Stimulated activated CD4-positive, alpha-beta T cell treated with anti-CD3 and anti-CD28 coated beads, Interleukin-12 subunit alpha, Interleukin-12 subunit beta, amount 100 ng/mL, for 24 hours (primary cell): ENCODE data around the gene SLC44A5.
"Not testable (repeated sequence)": the region's sequence is repeated elsewhere in the genome, so short reads cannot be mapped to it uniquely, and the experiment has no call there.

Experiments used
- DNase-seq, 2 experiments: peaks; one replicate each; pipeline ENCODE4 v3.0.0-alpha.2; 2020; ENCODE audit warnings: low read depth in 2 of 2

The SLC44A5 gene

DNA sequence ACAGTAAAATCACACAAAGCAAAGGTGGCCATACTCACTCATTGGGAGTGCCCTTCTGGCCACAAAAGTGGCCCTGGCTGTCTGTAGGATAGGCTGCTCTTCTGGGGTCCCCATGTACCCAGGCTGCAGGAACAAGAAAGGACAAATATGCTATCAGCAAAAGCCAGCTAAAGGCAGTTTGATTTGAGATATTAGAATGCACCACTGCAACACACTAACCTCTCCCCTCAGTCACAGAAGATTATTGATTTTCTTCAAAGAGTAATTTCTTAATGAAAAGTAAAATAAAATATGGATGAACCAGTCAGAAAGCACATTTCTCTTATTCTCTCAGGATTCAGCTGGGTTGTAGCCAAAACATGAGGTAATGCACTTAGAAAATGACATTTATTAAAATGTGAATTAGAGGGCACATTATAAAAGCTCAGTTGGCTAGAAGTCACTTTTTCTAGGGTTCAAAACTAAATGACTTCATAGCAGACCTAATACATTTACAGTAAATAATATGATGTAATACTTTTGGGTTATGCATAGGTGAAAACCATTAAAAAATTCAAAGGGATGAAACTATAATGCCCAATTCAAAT, 335.9 kb downstream of the SLC44A5 start:
- no peak for DNase-seq

DNA sequence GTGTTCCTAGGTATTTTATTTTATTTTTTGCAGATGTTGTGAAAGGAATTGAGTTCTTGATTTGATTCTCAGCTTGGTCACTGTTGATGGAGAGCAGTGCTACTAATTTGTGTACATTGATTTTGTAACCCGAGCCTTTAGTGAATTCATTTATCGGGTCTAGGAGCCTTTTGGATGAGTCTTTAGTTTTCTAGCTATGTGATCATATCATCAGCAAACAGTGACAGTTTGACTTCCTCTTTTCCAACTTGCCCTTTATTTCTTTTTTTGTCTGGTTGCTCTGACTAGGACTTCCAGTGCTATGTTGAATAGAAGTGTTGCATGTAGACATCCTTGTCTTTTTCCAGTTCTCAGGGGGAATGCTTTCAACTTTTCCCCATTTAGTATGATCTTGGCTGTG, 337.8 kb downstream of the SLC44A5 start:
- no peak for DNase-seq

DNA sequence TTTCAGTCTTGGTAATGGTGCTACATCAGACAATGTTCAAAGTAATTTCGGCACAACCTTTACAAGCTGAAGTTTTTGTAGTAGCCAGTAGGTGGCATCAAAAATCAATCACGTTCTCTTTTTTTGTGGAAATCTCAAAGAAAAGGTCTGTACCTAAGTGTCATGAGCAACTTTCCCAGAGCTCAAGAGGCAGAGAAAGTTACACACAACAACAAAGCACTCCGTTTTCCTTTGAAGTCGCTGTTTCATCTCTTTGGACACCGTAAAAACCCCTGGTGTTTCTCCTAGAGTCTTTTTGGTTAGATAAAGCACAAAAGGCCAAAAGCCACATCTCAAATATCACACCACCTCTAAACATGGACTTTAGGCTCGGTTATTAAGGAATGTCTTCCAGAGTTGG, 345.1 kb downstream of the SLC44A5 start:
- DNase-seq, result no peak

DNA sequence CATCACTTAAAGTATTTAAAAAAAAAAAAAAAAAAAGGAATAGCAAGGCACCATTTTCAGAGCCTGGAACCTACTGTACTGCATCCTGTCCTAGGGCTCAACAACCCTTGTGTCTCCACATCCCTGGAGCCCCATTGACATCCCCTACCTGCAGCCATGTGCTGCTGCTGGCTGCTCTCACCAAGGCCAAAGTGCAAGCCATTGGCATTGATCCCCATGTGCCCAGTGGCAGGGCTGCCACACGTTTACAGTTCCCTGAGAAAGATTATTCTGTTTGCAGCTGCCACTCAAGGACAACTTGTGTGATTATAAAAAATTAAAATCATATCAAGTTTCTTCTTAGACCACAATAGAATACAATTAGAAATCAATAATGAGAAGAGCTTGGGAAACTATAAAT, 346.8 kb downstream of the SLC44A5 start:
- no peak for DNase-seq

DNA sequence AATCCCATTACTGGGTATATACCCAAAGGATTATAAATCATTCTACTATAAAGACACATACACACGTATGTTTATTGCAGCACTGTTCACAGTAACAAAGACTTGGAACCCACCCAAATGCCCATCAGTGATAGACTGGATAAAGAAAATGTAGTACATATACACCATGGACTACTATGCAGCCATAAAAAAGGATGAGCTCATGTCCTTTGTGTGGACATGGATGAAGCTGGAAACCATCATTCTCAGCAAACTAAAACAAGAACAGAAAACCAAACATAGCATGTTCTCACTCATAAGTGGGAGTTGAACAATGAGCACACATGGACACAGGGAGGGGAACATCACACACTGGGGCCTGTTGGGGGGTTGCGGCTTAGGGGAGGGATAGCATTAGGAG, 347.3 kb downstream of the SLC44A5 start:
- DNase-seq, result not testable (repeated sequence)

DNA sequence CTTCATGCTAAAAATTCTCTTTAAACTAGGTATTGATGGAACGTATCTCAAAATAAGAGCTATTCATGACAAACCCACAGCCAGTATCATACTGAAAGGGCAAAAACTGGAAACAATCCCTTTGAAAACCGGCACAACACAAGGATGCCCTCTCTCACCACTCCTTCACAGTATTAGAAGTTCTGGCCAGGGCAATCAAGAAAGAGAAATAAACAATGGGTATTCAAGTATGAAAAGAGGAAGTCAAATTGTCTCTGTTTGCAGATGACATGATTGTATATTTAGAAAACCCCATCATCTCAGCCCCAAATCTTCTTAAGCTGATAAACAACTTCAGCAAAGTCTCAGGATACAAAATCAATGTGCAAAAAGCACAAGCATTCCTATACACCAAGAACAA, 349.0 kb downstream of the SLC44A5 start:
- not testable (repeated sequence) for DNase-seq

DNA sequence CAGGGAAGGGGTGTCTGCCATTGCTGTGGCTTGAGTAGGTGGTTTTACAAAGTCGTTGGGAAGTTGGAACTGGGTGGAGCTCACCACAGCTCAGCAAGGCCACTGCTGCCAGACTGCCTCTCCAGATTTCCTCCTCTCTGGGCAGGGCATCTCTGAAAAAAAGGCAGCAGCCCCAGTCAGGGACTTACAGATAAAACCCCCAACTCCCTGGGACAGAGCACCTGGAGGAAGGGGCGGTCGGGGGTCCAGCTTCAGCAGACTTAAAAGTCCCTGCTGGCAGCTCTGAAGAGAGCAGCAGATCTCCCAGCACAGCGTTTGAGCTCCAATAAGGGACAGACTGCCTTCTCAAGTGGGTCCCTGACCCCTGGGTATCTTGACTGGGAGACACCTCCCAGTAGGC, 352.6 kb downstream of the SLC44A5 start:
- no peak for DNase-seq

DNA sequence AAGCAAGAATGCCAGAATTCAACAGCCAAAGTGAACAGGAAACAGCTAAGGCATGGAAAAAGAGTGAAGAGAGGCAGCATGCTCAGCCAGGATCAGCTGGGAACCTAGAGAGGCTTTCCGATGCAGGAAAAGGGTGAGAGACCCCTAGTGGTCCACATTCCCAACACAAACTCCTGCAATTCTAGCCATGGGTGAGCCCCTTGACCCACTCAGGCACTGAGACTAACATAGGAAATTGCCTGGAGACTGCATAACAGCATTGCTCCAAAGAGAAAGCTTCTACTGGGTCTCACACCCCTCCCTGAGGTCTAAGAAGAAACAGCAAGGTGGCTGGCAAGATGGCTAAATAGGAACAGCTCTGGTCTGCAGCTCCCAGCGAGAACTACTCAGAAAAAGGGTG, 353.5 kb downstream of the SLC44A5 start:
- no peak for DNase-seq

DNA sequence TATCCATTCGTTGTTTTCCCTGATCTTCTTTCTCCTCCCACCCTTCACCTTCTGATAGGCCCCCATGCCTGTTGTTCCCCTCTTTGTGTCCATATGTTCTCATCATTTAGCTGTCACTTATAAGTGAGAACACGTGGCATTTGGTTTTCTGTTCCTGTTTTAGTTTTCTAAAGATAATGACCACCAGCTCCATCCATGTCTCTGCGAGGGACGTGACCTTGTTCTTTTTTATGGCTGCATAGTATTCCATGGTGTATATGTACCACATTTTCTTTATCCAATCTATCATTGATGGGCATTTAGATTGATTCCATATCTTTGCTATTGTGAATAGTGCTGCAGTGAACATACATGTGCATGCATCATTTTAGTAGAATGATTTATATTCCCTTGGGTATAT, 360.8 kb downstream of the SLC44A5 start:
- DNase-seq, result not testable (repeated sequence)

DNA sequence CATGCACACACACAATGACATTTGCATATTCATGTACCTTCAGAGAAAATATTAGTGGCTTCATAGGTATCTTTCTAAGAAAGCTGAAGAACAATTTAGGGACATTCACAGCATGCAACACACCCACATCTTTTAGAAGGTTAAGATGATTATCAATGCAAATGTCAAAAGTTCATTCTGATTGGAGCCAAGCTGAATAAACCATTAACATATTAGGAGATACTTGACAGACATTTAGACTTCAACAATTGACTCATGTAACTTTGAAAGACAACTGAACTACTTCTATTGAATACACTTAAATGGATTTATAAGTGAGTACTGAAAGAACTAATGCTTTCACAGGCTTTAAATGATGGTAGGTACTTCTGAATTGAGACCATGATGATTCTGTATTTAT, 365.7 kb downstream of the SLC44A5 start:
- no peak for DNase-seq

DNA sequence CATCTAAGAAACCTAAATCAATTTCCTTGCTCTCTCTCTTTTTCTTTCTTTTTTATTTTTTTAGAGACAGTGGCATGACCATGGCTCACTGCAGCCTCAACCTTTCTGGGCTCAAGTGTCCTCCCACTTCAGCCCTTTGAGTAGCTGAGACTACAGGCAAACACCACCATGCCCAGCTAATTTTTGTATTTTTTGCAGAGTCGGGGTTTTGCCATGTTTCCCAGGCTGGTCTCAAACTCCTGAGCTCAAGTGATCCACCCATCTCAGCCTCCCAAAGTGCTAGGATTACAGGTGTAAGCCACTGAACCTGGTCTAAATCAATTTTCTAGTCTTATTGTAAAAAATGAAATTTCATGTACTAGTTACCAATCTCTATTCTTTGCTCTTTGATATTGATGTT, 367.8 kb downstream of the SLC44A5 start:
- no peak for DNase-seq

DNA sequence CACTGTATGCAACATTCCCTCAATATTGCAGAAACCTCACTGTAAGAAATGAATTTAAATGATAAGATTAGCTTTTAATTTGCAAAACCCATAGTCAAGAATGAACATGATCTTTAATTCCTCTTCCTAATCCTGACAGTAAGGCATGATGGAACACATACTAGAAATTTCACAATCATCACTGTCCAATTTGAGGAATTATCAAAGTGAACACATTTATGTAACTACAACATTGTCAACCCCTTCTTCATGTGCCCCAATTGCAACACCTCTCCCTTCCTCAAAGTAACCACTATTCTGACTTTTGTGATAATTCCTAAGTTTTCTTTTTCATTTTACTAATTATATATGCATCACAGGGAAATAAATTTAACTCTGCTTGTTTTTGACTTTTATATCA, 373.6 kb downstream of the SLC44A5 start:
- DNase-seq, result no peak

DNA sequence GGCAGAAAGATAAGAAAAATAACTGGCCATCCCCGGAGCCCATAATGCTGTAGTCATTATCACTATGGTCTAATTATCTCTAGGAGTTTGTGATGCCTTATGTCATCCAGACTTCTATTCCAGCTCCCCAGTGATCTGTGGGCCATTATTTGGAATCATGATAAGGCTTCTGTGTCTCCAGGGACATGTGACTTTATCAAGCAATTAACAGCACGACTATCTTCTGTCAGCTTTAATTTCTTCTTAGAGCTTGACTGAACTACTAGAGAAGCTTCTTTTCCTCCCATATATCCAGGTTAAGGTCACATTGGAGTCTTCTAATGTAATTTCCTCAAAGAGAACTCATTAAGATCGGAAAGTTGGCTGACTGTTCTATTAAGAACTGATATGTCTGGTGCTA, 376.4 kb downstream of the SLC44A5 start:
- DNase-seq, result no peak

DNA sequence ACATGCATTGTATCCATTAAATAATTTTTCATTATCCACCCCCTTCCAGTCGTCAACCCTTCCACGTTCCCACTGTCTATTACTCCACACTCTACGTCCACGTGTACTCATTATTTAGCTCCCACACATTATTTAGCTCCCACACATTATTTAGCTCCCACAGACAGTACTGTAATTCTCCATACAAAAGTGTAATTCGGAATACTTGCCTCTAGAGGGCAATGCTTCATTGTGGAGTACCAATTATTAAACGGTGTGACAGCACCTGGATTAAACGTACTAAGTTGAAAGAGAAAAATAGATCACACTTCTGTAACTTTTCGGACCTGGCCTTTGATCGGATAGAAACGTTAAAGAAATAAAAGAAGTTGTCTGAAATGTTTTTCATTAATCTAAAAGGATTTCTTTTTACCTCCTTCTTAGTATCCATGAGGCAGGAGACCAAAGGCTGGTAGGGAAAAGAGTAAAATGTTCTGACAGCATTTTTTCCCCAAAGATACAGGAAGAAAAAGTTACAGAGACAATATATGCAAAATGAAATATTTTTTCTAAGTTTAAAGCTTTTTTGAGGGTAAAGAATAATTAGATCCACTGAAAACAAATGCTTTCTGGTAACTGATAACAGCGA, 377.5 kb downstream of the SLC44A5 start:
- DNase-seq, result no peak

DNA sequence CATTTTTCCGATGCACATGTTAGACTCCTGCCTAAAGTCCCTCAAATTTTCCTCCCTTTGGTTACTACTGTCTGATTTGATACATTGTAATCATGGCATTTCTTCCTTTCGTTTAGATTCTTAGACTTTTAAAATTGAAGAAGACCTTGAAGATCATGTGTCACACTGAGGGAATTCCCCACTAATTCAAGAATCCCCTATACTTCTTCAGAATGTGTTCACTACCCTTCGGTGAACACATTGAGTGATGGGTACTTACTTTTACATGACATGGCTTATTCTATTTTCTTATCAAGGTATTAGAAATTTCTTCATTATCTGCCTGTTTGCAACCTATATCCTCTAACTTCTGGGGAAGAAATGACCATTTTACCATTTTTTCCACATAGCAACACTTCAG, 390.8 kb downstream of the SLC44A5 start:
- no peak for DNase-seq

DNA sequence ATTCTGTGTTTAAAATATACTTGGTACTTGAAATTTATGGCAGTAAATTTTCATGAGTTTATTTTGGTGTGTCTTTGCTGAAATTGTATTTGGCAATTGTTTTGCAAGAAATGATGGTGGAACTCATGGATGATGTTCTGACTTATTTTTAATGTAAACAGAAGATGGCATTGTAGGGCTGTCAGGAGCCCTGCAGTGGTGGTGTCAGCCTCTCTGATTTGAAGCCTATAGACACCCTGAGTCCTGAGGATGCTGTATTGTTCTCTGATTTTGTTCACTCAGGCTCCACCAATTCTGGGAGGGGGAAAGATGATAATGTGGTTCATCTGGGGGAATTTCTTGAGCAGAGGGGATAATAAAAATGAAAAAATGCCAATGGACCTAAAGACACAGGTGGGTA, 396.9 kb downstream of the SLC44A5 start:
- no peak for DNase-seq

DNA sequence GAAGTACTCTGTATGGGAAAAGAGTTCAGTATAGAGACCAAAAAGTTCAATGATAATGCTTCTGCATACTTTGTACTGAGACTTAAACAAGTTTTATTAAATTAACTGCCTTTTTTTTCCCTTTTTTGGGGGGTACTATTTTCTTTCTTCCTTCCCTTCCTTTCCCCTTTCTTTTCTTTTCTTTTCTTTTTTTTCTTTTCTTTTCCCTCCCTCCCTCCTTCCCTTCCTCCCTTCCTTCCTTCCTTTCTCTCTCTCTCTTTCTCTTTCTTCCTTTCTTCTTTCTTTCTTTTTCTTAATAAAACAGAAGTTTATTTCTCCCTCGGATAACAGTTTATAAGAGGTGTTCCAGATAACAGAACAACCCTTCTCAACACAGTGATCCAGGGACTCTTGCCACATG, 399.3 kb downstream of the SLC44A5 start:
- DNase-seq, result no peak

DNA sequence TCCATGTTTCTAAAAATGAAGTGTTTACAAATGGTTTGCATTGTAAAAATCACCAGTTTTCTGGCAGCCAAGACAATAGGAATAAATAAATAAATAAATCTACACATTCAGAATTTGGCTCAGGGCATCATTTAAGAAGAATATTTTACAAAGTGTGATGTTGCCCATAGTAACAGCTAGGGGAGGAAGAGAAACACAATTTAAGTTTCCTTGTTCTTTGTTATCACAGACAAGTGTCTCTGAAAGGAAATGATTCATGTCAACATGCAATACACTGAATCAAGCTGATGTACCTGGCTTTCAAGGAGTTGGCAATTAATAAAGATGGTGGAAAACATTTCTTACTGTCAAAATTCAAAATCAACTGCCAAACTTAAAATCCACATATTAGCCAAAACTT, 402.1 kb downstream of the SLC44A5 start:
- DNase-seq, result no peak

DNA sequence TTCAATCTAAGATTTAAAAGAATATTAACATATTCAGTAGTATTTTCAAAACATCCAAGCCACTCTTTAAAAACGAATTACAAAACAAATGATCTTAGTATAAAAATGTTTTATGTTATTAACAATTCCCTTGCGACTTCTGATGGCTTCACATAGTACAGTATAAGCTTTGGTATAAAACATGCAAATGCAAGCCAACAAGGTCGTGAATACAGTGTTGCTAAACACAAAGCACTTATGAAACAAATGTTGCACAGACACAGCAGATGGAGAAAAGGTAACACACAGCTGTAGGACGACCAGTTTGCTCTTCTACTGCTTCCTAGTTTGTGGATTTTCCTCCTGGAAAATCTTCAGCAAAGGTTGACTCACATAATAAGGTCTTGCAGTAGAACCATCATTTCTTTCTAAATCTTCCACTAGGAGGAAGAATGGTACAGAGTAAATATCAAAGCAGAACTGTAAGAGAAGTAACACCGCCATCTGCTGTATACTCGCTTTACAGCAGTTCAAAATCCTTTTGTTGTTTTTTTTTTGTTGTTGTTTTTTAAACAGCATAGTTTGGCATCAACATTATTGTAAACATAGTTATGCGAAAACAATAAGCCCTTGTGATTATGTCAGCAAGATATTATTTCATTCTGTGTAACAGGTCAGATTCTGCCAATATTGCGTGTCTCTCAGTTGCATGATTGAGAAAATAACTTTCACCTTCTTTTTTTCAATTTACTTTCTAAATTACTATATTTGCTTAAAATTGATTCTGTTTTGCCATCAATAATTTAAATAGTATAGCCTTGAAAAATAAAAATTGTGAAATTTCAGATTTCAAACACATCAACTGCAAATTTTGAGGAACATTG, 407.3 kb downstream of the SLC44A5 start:
- no peak for DNase-seq

DNA sequence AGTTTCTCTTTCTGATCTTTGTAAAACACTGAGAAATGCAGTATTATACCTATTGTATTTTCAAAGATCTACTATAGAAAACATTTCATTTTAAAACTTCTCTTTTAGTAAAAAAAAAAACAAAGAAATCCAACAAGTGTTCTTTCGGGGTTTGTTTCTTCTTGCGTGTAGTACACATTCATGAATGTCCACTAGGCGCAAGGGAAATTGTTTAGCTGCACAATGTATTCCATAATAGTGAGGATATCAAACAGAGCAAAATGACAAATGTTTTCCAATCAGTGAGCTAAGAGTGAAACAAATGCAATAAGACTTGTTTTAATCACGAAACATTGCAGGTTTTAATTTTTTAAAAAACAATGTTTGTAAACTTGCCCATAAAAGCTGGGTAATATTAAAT, 408.2 kb downstream of the SLC44A5 start:
- no peak for DNase-seq

DNA sequence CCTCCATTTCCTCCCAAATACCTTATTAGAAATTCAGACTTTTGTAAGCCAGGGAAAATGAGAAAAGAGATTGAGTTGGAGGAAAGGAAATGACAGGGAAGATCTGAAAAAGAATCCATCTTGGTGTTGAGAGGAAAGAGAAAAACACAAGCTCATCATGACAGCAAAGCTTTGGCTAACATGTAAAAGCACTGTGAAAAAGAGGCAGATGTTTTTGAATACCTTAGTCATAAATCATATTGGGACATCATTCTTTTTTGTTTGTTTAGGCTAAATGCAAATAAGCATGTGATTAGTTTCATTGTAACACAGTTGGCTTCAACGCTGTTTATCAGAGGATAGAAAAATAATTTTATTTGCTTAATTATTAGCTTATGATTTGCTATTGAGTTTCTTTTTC, 412.2 kb downstream of the SLC44A5 start:
- no peak for DNase-seq

DNA sequence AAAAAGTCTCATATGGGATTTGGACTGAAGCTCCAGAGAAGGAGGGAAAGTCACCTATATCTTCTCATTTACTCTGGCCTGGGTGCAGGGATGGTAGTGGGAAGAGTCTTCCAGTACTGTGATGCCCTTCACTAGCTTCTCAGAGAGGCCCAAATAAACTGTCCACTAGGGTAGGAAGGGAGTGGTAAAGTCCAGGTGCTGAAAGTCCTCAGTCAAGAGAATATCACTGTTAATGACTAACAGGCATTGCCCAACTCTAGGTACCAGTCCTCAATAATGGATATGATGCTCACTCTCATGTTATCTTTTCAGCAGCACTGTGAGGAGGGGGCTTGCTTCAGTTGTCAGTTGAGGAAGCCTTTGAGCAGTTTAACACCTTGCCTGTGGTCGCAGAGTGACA, 412.8 kb downstream of the SLC44A5 start:
- DNase-seq, result no peak

DNA sequence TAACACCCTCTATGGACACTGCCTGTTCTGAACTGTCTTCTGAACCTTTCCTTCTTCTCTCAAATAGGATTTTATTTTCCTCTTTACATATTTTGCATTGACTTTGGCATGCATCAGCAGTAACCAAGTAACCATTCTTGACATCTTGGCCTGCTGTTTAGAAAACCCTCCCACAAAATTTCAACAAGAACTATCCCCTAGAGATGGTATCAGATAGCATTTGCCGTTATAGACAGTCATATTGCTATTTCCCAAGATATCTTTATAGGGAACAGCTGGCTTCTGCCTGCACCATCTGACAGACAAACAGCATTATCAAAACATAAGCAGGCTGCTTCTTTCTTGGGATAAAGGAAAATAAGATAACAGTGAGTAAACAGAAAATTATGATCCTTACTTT, 422.0 kb downstream of the SLC44A5 start:
- DNase-seq, result no peak
